Left forelimb (tissue), 1 donor: ENCODE results near the gene PEX26.
"Not testable (repeated sequence)": the region's sequence is repeated elsewhere in the genome, so short reads cannot be mapped to it uniquely, and the experiment has no call there.

Experiments
- DNase-seq: peaks from one replicate; pipeline ENCODE4 v3.0.0-alpha.2; 2018; ENCODE audit warnings: low spot score

PEX26 gene

DNA sequence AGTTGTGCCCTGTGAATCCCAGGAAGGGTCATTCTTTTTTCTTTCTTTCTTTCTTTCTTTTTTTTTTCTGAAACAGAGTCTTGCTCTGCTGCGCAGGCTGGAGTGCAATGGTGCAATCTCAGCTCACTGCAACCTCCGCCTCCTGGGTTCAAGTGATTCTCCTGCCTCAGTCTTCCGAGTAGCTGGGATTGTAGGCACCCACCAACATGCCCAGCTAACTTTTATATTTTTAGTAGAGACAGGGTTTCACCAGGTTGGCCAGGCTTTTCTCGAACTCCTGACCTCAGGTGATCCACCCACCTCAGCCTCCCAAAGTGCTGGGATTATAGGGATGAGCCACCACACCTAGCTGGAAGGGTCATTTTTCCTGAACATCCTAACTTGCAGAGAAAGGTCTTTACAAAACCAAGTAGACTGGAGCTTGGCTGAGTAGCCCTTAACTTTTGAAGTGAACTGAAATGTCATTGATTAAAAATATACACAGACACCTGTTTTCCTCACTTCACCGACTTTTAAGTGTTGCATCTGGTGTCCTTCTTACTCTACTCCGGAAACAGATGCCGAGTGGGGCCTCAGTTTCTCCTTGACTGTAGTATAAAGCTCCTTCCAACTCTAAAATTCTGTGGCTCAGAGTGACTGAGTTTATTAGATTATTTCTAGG, 6.4 kb upstream of the PEX26 start:
- not testable (repeated sequence) for DNase-seq

- DNase-seq = no peak
These were observed 5.9 kb upstream of the PEX26 start for GRCh38 chr22:18071968-18072310.

DNA sequence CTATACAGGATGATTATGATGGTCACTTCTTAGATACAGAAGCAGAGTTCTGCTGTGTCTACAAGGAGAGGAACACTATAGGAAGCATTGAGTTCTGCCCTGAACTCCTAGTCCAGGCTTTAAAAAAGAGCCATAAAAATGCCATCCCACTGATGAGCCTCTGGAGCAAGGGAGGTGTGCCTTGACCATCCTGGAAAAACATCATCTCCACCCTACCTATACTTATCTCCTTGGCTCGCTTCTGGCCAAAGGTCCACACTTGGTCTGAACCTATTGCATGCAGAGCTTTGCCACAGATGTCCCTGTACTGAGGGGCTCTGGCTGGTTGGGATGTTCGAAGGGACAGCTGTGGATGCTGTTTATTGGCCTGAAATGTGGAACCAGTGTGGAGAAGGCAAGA, 4.3 kb upstream of the PEX26 start:
- DNase-seq = no peak

DNA sequence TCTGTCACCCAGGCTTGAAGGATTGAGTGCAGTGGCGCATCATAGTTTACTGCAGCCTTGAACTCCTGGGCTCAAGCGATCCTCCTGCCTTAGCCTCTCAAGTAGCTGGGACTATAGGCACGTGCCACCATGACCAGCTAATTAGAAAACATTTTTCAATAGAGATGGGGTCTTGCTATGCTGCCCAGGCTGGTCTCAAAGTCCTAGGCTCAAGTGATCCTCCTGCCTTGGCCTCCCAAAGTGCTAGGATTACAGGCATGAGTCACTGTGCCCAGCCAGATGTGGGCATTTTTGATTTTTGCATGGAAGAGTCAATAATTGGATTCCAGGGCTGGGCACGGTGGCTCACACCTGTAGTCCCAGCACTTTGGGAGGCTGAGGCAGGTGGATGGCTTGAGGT, 3.9 kb upstream of the PEX26 start:
- DNase-seq = not testable (repeated sequence)

GRCh38 chr22:18075101-18075719, 2.6 kb upstream of the PEX26 start:
- DNase-seq = no peak

DNA sequence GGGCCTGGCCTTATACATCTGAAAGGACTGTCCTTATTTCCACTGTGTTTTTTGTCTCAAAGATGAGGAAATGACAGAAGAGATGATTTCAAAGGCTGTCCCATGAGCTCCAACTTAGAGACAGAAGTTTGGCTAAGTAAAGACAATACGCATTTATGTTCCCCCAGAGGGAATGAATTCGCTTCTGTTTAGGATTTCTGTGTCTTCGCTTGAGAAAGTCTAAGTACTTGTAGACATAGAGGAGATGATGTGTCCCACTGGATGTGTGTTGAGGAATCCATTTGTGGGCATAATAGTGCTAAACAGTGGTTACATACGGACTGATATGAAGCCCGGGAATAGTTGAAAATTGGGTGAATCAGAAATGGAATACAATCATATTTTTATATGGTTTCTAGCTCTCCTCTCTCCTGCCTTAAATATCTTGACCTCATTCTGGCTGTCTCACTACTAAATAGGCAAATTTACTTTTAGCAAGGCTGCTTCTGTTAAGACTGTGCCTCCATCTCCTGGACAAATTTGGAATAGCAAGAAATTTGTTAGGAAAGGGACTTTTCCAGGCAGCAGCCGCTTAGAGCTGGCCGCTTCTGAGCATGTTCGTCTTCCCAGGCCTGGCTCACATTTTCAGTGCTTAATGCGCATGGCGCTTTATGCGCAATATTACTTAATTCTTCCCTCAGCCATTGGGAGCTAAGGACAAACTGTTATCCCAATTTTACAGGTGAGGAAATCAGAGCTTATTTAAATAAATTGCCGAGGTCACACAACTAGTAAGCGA, 1.9 kb upstream of the PEX26 start:
- DNase-seq = no peak

DNA sequence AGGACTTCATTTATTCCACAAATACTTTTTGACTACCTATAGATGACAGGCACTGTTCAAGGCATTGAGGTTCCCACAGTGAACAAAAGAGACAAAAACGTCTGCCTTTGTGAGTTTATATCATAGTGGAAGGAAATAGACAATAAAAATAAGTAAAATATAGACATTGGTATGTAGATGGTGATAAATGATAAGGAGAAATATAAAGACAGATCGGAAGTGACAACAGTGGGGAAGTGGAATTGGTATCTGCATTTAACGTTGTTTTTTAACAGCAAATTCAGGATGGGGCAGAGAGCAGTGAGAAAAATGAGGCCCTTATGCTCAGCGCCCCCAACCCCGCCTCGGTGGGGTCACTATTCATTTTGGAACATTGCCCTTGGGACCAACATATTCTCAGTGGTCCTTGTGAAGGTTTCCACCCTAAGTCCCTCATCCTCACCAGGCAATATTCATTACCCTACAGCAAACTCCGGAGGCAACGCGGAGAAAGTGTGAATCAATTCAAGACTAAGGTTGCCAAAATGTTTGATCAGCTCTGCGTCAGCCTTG, 627 bp upstream of the PEX26 start:
- DNase-seq = no peak

DNA sequence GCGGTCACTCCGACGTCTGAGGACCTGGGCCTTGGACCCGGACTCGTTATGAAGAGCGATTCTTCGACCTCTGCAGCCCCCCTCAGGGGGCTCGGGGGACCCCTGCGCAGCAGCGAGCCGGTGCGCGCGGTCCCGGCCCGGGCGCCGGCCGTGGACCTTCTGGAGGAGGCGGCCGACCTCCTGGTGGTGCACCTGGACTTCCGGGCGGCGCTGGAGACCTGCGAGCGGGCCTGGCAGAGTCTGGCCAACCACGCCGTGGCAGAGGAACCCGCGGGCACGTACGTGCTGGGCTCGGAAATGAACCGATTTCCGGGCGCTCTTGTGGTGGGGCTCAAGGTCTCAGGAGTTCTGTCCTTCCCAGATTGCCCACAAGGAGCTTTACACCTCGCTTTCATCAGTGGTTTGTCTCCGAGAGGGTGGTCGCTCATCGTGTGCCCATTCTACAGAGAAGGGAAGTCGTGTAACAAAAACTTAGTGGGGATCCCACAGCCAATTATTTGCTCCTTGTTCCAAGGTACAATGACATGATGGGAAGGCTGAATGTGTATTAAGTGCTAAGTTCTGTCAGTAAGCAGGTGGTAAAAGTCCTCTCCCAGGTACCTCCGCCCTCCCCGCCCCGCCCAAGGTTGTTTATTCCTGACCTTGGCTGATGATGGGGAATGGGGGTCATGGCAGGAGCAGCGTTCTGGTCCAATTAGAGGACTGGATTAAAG, 695 bp downstream of the PEX26 start:
- DNase-seq = no peak

DNA sequence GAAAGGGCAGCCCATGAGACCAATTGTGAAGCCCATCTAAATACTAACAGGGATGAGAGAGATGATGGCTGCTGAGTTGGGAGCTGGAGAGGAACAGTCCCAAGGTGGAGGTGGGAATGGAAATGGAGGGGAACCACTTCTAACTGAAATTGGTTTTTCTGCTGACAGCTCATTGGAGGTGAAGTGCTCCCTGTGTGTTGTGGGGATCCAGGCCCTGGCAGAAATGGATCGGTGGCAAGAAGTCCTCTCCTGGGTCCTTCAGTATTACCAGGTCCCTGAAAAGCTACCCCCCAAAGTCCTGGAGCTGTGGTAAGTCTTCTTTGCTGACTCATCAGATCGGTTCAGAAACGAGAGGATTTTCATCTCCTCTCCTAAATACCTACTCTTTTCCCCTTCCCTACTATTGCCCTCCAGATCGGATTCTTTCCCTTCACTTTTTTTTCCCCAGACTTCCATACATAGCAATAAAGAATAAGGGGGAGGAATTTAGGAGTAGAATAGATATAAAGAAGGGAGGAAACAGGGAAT, 2.0 kb downstream of the PEX26 start:
- no peak for DNase-seq

DNA sequence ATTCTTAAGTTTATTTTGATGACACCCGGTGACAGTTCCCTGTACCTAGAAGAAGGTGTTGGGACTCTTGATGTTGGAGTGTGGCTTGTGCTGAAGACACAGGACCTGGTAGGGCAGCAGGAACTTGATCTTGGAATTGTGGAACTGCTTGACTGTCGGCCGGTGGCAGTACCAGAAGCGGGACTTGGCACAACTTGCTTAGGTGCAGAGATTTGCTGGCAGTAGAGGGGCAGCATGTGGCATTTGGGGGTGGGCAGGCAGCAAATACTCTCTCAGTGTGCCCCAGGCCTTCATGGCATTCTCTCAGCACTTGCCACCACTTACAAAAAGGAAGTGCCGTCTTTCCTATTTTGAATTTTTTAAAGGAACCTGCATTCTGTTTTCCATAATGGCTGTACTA, 3.6 kb downstream of the PEX26 start:
- DNase-seq = no peak

DNA sequence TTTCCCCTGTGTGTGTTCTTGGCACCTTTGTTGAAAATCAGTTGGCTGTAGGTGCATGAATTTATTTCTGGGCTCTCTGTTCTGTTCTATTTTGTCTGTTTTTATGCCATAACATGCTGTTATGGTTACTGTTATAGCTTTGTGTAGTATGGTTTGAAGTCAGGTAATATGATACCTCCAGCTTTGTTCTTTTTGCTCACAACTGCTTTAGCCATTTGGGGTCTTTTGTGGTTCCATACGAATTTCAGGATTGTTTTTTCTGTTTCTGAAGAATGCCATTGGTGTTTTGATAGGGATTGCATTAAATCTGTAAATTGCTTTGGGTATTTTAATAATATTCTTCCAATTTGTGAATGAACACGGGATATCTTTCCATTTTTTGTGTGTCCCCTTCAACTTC, 4.7 kb downstream of the PEX26 start:
- DNase-seq = no peak

GRCh38 chr22:18083406-18083805, 5.6 kb downstream of the PEX26 start:
- no peak for DNase-seq

DNA sequence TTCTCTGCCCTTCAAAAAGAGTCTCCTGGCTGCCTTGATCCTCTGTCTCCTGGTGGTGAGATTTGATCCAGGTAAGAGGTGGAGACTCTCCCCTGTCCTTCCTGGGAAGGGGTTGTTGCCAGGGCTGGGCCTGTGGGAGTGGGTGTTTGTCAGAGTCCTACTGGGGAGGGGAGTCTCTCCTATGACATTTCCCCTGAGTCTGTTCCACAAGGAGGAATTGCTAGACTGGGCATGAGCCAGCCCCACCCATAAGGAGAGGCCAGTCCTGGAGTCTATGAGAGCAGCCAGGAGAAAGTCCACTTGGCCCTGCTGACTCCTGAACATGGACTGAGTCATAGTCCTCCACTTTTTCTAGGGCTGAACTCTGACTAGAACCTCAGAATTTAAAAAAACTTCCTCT, 7.4 kb downstream of the PEX26 start:
- DNase-seq = no peak

DNA sequence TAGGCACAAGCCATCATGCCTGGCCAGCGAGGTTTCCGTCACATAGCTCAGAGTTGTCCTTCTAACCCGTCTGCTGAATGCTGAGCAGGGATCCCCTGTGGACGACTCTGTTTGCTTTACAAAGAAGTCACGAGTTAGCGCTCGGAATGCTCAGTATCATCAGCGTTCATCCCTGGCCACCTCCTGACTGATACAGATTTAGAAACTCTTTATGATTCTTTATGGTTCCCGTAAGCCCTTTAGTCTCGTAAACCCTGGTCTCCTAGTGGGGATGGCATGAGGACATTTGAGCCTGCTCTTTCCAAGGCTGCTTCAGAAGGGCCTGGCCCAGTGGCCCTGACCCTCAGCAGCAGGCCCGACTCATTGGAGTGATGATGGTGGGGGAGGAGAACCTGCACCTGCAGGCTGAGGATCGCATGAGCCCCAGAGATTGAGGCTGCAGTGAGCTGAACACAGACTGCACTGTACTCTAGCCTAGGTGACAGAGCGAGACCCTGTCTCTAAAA, 9.6 kb downstream of the PEX26 start:
- no peak for DNase-seq

DNA sequence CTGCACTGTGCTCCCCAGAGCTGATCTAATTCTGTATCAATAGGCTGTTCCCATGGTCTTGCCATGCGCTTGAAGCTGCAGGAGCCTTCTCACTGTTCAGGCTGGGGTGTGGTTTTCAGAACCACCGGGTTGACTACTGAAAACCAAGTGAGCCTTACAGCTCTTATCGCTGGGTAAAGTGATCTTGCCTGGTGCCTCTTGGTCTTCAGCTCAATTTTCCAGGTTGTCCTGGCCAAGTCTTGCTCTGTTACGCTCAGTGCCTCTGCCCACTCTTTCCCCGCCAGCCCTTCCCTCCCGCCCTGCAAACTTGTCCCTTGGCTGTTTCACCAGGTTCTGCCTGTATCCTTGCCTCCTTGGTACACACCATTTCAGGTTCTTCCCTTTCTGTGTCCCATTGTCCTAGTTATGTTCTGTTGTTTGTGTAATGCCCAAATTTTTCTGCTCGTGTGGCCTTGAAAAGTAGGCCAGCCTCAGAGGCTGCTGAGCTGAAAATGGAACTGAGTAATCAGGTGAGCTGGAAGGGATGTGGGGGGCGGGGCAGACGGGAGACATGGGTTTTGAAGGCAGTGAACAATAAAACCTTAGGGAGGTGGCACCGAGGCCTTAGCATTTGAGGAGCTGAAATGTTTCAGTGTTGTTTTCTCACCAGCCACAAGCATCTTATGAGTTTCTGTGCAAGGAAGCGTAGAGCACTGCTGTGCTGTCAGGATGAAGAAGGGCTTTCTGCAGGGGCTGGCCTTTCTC, 11.2 kb downstream of the PEX26 start:
- DNase-seq = no peak

DNA sequence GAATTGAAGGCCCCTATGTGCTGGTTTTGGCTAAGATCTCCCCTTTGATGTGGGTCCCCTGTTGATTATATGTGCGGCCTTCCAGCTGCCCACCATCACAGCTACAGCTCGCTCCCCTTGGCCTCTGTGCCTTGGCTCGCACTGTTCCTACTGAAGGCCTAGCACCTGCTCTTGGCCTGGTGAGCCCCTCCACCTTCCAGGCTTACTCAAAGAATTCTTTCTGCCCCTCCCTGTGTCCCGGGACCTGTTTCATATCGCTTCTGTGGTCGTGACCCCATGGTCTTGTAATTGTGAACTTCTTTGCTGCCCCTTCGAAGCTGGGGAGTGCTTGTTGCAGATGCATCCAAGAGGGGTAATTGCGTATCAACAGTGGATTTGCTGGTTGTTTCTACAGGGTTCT, 12.5 kb downstream of the PEX26 start:
- DNase-seq = no peak

DNA sequence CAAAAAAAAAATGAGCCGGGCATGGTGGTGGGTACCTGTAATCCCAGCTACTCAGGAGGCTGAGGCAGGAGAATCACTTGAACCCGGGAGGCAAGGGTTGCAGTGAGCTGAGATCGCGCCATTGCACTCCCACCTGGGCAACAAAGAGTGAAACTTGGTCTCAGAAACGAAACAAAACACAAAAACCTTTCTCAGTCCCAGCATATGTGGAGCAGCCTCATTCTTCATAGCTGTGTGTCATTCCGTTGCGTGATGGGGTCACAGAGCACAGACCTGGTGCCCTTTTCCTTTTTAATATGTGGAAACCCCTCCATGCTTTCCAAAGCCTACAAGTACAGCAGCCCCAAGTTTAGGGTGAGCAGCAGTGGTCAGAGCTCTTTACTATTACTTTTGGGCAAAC, 13.7 kb downstream of the PEX26 start:
- no peak for DNase-seq

GRCh38 chr22:18091916-18092526, 14.2 kb downstream of the PEX26 start:
- DNase-seq = no peak

DNA sequence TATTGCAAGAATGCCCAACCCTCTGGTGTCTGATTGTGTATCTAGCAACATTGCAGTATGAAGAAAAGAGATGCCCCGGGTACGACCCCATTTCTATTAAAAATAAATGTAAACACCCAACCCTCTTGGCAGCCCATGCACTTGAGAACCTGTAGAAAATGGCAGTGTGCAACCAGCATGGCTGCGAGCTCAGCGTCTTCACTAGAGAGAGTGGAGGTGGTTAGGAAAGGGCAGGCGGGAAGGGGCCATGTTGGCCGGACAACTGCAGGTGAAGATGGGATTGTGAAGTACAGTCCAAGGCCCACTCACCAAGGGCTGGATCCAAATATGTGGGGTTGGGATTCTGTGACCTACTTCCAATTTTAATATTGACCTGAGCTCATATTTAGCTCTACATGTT, 15.9 kb downstream of the PEX26 start:
- DNase-seq = no peak

GRCh38 chr22:18095101-18095805, 17.5 kb downstream of the PEX26 start:
- DNase-seq = no peak
